Stimulated activated CD8-positive, alpha-beta memory T cell treated with anti-CD3 and anti-CD28 coated beads, Interleukin-7, amount 100 ng/mL, for 1 hour (primary cell): ENCODE data around the gene RNF121.

Experiments used
- DNase-seq, 2 donors: peaks; one replicate each; pipeline ENCODE4 v3.0.0-alpha.2; 2020; ENCODE audit warnings: low read depth in 2 of 2

The RNF121 gene

DNA sequence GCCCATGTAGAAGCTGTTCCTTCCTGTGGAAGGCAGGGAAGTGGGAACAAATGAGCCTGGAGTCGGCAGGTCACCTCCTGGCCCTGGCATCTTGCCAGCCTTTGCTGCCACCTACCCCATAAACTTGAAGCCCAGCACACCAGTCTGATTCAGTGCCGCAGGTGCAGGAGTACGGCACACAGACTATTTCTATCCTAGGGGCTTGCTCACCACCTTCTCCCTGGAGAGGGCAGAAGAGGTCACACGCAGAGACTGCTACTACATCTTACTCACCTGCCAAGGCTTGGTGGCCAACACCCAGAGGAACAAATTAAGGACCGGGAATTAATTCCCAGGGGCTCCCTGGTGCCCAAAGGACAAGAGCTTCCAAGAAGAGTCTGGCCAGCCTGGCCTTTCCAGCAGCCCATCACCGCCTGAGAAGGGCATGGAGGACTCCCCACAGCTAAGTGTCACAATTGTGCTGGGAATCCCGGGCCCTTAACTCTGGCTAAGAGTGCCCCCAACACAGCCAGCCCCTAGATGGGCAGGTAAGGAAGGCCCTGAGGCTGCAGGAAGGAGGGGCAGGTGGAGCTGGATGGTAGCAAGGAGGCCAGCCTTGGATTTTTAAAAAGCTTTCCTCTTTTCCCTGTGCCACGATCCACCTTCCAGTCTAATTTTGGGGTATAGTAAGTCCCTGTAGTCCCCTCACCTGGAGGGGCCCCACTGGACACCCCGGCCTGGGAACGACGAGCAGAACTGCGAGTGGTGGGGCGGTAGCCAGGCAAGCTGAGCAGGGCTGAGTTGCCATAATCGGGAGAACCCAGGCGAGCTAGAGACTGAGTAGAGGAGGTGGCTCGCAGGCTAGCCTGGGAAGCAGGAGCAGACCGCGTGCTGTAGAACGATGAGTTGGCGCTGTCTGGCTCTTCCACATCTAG lies 76.8 kb downstream of the RNF121 start:
- no peak for DNase-seq

- DNase-seq: no peak
Observed at GRCh38 chr11:72006309-72007088, 77.7 kb downstream of the RNF121 start.

GRCh38 chr11:72007089-72007476 lies 78.2 kb downstream of the RNF121 start:
- no peak for DNase-seq

- no peak for DNase-seq
Observed at GRCh38 chr11:72007587-72007986, 78.7 kb downstream of the RNF121 start.

- no peak for DNase-seq
Observed at GRCh38 chr11:72008728-72009127, 79.9 kb downstream of the RNF121 start.

- DNase-seq: no peak
Observed at GRCh38 chr11:72009156-72009555, 80.3 kb downstream of the RNF121 start.

GRCh38 chr11:72010529-72011233 lies 81.8 kb downstream of the RNF121 start:
- no peak for DNase-seq

DNA sequence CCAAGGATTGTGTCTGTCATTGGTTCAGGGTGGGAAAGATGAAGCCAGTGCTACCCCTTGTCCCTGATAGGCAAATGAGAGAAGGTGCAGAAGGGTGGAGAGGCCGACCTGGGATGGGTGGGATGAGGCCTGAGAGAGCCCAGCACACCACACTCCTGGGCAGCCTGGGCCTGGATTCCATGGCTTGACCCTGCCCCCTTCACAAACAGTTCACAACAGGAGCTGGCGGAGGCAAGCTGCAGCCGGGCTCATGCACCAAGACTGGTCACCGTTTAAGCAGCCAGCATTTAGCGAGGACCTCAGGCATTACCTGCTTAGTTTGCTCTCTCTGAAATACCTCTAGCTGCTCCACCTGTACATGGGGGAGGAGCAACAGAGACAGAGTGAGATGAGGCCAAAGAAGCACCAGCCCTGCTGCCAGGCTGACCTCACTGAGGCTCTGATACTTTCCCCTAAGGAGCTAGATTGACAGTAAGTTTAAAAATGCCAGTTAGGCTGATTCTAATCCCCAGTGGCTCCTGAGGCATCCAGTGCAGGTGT lies 83.3 kb downstream of the RNF121 start:
- DNase-seq: no peak

GRCh38 chr11:72012897-72013721 lies 84.3 kb downstream of the RNF121 start:
- DNase-seq: no peak

- DNase-seq: no peak
Observed at GRCh38 chr11:72013765-72014711, 85.2 kb downstream of the RNF121 start.

DNA sequence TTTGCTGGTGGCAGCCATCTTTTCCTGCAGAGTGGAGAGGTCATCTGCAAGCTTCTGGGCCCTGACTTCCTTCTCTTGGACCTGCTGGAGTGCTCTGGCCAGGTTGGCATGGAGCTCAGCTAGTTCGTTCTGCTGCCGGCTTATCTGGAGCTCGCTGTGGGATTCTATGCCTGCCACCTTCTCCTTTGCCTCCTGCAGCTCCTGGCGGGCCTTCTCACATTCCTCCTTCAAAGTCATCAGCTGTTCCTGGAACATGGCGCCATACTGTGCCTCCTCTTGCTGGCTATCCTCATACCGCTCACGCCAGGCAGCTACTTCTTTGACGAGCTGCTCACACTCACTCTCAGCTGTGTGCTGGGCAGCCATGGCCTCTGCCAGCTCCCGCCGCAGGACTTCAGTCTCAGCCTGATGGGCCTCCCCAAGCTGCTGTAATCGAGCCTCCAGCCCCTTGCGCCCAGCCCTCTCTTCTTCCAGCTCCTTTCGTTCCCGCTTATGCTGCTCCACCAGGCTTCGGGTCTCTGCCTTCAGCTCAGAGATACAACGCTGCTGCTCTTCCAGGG lies 86.0 kb downstream of the RNF121 start:
- DNase-seq: no peak

- no peak for DNase-seq
Observed at GRCh38 chr11:72015511-72016061, 86.7 kb downstream of the RNF121 start.

GRCh38 chr11:72018171-72018570 lies 89.3 kb downstream of the RNF121 start:
- no peak for DNase-seq

DNA sequence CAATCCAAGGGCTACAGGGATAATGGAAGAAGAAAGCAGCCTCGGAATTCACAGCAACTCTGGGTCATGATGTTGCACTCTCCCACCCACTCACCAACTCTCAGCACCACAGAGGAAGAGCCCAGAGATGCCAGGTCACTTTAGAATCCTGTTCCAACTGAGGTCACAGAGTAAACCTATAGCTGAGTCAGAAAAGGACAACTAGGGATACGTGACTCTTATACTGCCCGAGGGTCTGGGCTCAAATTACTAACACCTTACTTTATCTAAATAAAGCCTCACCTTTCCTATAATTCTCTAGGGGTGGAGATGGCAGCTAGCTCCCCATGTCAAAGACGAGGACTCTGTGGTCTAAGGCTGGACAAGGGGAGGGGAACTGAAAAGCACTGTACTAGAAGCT lies 94.5 kb downstream of the RNF121 start:
- DNase-seq: no peak

DNA sequence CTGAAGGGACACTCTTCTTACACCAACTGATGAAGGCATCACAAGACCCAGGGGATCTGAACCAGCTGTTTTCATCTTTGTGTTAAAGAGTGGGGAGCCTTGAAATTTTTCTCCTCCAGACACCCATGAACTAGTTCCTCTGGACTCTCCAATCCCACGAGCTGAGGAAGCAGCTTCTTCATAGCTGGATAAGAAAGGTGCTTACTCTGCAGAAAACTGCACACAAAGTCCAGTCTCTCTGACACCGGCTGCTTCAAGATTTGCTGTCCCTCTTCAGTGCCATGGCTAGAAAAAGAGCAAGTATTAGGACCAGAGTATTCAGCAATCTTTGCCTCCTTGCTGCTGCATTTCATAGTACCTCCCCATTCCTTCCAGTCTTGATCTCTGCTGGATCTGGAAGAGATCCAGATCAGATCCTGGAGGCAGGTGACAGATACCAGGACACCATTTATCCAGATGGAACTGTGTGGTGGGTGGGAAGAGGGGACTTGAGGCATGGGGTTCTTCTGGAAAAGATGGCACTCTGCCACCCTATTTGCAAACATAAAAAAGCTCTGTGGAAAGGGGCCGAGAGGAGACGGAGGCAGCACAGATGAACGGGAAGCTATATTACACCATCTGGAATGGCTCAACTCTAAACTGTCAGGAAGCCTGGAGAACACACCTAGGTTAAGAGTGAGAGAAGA lies 95.4 kb downstream of the RNF121 start:
- no peak for DNase-seq

DNA sequence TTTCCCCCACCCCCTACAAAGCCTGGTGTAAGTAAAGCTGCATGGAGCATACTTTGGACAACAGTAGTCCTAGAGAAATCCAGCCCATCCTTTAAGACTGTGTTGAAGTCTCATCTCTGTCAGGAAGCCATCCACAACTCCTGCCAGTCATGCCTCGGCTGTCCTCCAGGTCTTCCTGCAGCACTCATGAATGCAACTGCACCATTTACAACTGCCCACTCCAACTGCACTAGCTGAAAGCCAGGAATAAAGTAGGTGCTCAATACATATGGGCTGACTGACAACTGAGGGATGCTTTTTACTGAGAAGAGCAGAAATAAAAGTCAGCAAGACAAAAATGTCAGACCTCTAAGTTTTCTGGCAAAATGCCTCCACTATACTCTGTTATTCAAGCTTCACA lies 97.2 kb downstream of the RNF121 start:
- DNase-seq: no peak

GRCh38 chr11:72030472-72031045 lies 101.7 kb downstream of the RNF121 start:
- no peak for DNase-seq

DNA sequence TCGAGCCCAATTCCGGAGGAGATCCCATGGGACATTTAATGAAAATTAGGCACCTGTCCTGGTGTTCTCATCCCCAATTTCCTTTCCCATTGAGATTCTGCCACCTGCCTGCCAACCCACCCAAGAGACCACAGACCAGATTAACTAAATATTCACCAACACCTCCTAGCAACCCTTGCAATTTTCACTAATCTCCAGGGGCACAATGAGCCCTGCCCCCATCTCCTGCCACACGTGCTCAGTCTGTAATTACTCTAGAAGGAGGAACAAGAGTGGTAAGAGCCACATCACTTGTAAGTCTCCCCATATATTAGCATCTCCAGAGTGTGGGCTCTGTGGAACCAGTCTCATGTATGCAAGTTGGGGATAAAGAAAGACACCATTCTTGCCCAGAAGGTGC lies 107.8 kb downstream of the RNF121 start:
- no peak for DNase-seq
